NCI-H1417 treated with DMSO at 0.1 percent for 48 hours (cell line): ENCODE measurements around the gene LCK.

ENCODE experiments used
- DNase-seq: peaks from one replicate; lab custom pipeline; 2025; lab: John Stamatoyannopoulos, UW

LCK gene

GRCh38 chr1:32327204-32327603 lies 76.1 kb downstream of the LCK start:
- no peak for DNase-seq

GRCh38 chr1:32329931-32330466 lies 78.9 kb downstream of the LCK start:
- no peak for DNase-seq

GRCh38 chr1:32330558-32331151 lies 79.6 kb downstream of the LCK start:
- DNase-seq, result no peak

GRCh38 chr1:32331549-32331948 lies 80.5 kb downstream of the LCK start:
- DNase-seq, result no peak

GRCh38 chr1:32332290-32333079 lies 81.4 kb downstream of the LCK start:
- no peak for DNase-seq

- DNase-seq, result no peak
Measured at GRCh38 chr1:32333251-32333963, 82.3 kb downstream of the LCK start.

- no peak for DNase-seq
Measured at GRCh38 chr1:32334274-32334861, 83.3 kb downstream of the LCK start.

- DNase-seq, result no peak
Measured at GRCh38 chr1:32334864-32335534, 83.9 kb downstream of the LCK start.

GRCh38 chr1:32335535-32335789 lies 84.4 kb downstream of the LCK start:
- DNase-seq, result no peak
